Amniotic epithelial cell (primary cell): ENCODE data around the gene ADAMTS8.
A peak's percentile ranks its signal among the peaks of the same experiment; 100 is the strongest.

Source experiments
- DNase-seq: peaks from one replicate; pipeline ENCODE4 v3.0.0-alpha.2; 2010; ENCODE audit warnings: low read depth

Gene ADAMTS8

GRCh38 chr11:130397780-130398179 is 30.6 kb downstream of the ADAMTS8 start:
- DNase-seq, result no peak

GRCh38 chr11:130396965-130397364 is 31.4 kb downstream of the ADAMTS8 start:
- no peak for DNase-seq

- DNase-seq, result no peak
Observed at GRCh38 chr11:130394615-130395014, 33.8 kb downstream of the ADAMTS8 start.

GRCh38 chr11:130391711-130392110 is 36.7 kb downstream of the ADAMTS8 start:
- no peak for DNase-seq

GRCh38 chr11:130390071-130390758 is 38.2 kb downstream of the ADAMTS8 start:
- DNase-seq, result peak; percentile 92

- DNase-seq, result no peak
Observed at GRCh38 chr11:130389335-130389935, 39.0 kb downstream of the ADAMTS8 start.

- DNase-seq, result no peak
Observed at GRCh38 chr11:130388607-130389205, 39.7 kb downstream of the ADAMTS8 start.

GRCh38 chr11:130386056-130386455 is 42.4 kb downstream of the ADAMTS8 start:
- no peak for DNase-seq

- peak; percentile 97 for DNase-seq
Observed at GRCh38 chr11:130383344-130384211, 44.8 kb downstream of the ADAMTS8 start.

- DNase-seq, result no peak
Observed at GRCh38 chr11:130381317-130381716, 47.1 kb downstream of the ADAMTS8 start.

GRCh38 chr11:130380778-130381177 is 47.6 kb downstream of the ADAMTS8 start:
- DNase-seq, result no peak

- DNase-seq, result no peak
Observed at GRCh38 chr11:130379276-130379675, 49.1 kb downstream of the ADAMTS8 start.

- no peak for DNase-seq
Observed at GRCh38 chr11:130370845-130371590, 57.4 kb downstream of the ADAMTS8 start.

GRCh38 chr11:130369713-130370112 is 58.7 kb downstream of the ADAMTS8 start:
- DNase-seq, result no peak

- no peak for DNase-seq
Observed at GRCh38 chr11:130369141-130369691, 59.2 kb downstream of the ADAMTS8 start.

- DNase-seq, result no peak
Observed at GRCh38 chr11:130359419-130359818, 69.0 kb downstream of the ADAMTS8 start.

GRCh38 chr11:130358398-130358797 is 70.0 kb downstream of the ADAMTS8 start:
- no peak for DNase-seq
